ENCODE measurements around the gene E2F8.
A peak's percentile ranks its signal among the peaks of the same experiment; 100 is the strongest.
"Not testable (repeated sequence)": the region's sequence is repeated elsewhere in the genome, so short reads cannot be mapped to it uniquely, and the experiment has no call there.

The E2F8 gene

GRCh38 chr11:19240420-19241259 is at the start of gene E2F8:
Gene E2F8, minus strand, starts transcription at chr11:19240945. Its CDS starts 824 bp downstream, at chr11:19240121.
- DNase-seq (ENCODE audit: low spot score): peak; percentile 87

GRCh38 chr11:19290356-19290755 is 49.6 kb upstream of the E2F8 start:
- DNase-seq (ENCODE audit: low spot score): no peak

GRCh38 chr11:19288256-19288655 is 47.5 kb upstream of the E2F8 start:
- no peak for DNase-seq (ENCODE audit: low spot score)

- DNase-seq (ENCODE audit: low spot score): no peak
Observed at GRCh38 chr11:19286411-19286810, 45.7 kb upstream of the E2F8 start.

- no peak for DNase-seq (ENCODE audit: low spot score)
Observed at GRCh38 chr11:19284881-19285280, 44.1 kb upstream of the E2F8 start.

GRCh38 chr11:19283991-19284390 is 43.2 kb upstream of the E2F8 start:
- DNase-seq (ENCODE audit: low spot score): peak; percentile 7

GRCh38 chr11:19281555-19281954 is 40.8 kb upstream of the E2F8 start:
- DNase-seq (ENCODE audit: low spot score): no peak

GRCh38 chr11:19281041-19281440 is 40.3 kb upstream of the E2F8 start:
- peak; percentile 37 for DNase-seq (ENCODE audit: low spot score)

- no peak for DNase-seq (ENCODE audit: low spot score)
Observed at GRCh38 chr11:19279451-19279850, 38.7 kb upstream of the E2F8 start.

- DNase-seq (ENCODE audit: low spot score): no peak
Observed at GRCh38 chr11:19276859-19277808, 36.4 kb upstream of the E2F8 start.

GRCh38 chr11:19275496-19275895 is 34.8 kb upstream of the E2F8 start:
- DNase-seq (ENCODE audit: low spot score): no peak

- DNase-seq (ENCODE audit: low spot score): not testable (repeated sequence)
Observed at GRCh38 chr11:19273219-19273618, 32.5 kb upstream of the E2F8 start.

- no peak for DNase-seq (ENCODE audit: low spot score)
Observed at GRCh38 chr11:19268909-19269308, 28.2 kb upstream of the E2F8 start.

- DNase-seq (ENCODE audit: low spot score): no peak
Observed at GRCh38 chr11:19267567-19267966, 26.8 kb upstream of the E2F8 start.

GRCh38 chr11:19263333-19263732 is 22.6 kb upstream of the E2F8 start:
- DNase-seq (ENCODE audit: low spot score): no peak

GRCh38 chr11:19259487-19260345 is 19.0 kb upstream of the E2F8 start:
- DNase-seq (ENCODE audit: low spot score): peak; percentile 68

GRCh38 chr11:19258641-19259230 is 18.0 kb upstream of the E2F8 start:
- DNase-seq (ENCODE audit: low spot score): no peak

- DNase-seq (ENCODE audit: low spot score): not testable (repeated sequence)
Observed at GRCh38 chr11:19254441-19254840, 13.7 kb upstream of the E2F8 start.

GRCh38 chr11:19253817-19254216 is 13.1 kb upstream of the E2F8 start:
- DNase-seq (ENCODE audit: low spot score): no peak

- DNase-seq (ENCODE audit: low spot score): no peak
Observed at GRCh38 chr11:19253153-19253745, 12.5 kb upstream of the E2F8 start.
